Measurements from ENCODE around the gene LRRN3.

Gene LRRN3

GRCh38 chr7:111089822-111090426 is 1.0 kb upstream of the LRRN3 start:
- TF ChIP-seq CTCF (IDR thresholded peaks at IDR 0.05; ENCODE audit: unreplicated experiment in 3 of 3), result peak; percentile 66 to 73 (median 69)
- H3K4me3 Mint-ChIP-seq, result peak overlapping the region in 2 of 3 experiments; percentile 8 to 26
- no peaks in the 10 kb centered on the region for H3K9me3 Mint-ChIP-seq
- H3K4me1 Mint-ChIP-seq, result peaks cover 39% of the 10 kb centered on the region
- no peak overlapping the region for H3K27ac Mint-ChIP-seq
- H3K36me3 Mint-ChIP-seq (ENCODE audit: low read depth), result no peaks in the 10 kb centered on the region
- no peaks in the 10 kb centered on the region for H3K27me3 Mint-ChIP-seq (ENCODE audit: low read depth)

- peak overlapping the region; percentile 53 to 97 (median 88) for H3K27ac Mint-ChIP-seq
- H3K4me3 Mint-ChIP-seq, result peak overlapping the region; percentile 89 to 96 (median 96)
- H3K36me3 Mint-ChIP-seq (ENCODE audit: low read depth), result no peaks in the 10 kb centered on the region
- H3K27me3 Mint-ChIP-seq (ENCODE audit: low read depth), result no peaks in the 10 kb centered on the region
- peaks cover 51% of the 10 kb centered on the region for H3K4me1 Mint-ChIP-seq
- no peak for TF ChIP-seq CTCF (IDR thresholded peaks at IDR 0.05; ENCODE audit: unreplicated experiment in 3 of 3)
- no peaks in the 10 kb centered on the region for H3K9me3 Mint-ChIP-seq
These were observed 849 bp downstream of the LRRN3 start for GRCh38 chr7:111091593-111092358.

- peaks cover 52% of the 10 kb centered on the region for H3K4me1 Mint-ChIP-seq
- no peaks in the 10 kb centered on the region for H3K27me3 Mint-ChIP-seq (ENCODE audit: low read depth)
- H3K9me3 Mint-ChIP-seq, result no peaks in the 10 kb centered on the region
- peak overlapping the region; percentile 30 to 97 (median 88) for H3K27ac Mint-ChIP-seq
- TF ChIP-seq CTCF (IDR thresholded peaks at IDR 0.05; ENCODE audit: unreplicated experiment in 3 of 3), result no peak
- no peaks in the 10 kb centered on the region for H3K36me3 Mint-ChIP-seq (ENCODE audit: low read depth)
- H3K4me3 Mint-ChIP-seq, result peak overlapping the region; percentile 89 to 96 (median 96)
These were observed 1.7 kb downstream of the LRRN3 start for GRCh38 chr7:111092406-111093236.

- no peak for TF ChIP-seq CTCF (IDR thresholded peaks at IDR 0.05; ENCODE audit: unreplicated experiment in 3 of 3)
- H3K9me3 Mint-ChIP-seq, result no peaks in the 10 kb centered on the region
- peak overlapping the region in 2 of 3 experiments; percentile 88 to 97 for H3K27ac Mint-ChIP-seq
- no peaks in the 10 kb centered on the region for H3K27me3 Mint-ChIP-seq (ENCODE audit: low read depth)
- no peaks in the 10 kb centered on the region for H3K36me3 Mint-ChIP-seq (ENCODE audit: low read depth)
- peak overlapping the region; percentile 89 to 96 (median 96) for H3K4me3 Mint-ChIP-seq
- peaks cover 57% of the 10 kb centered on the region for H3K4me1 Mint-ChIP-seq
These were observed 2.6 kb downstream of the LRRN3 start for GRCh38 chr7:111093496-111093895.

GRCh38 chr7:111094419-111094818 is 3.5 kb downstream of the LRRN3 start:
- Mint-ChIP-seq H3K4me3 (peak overlapping the region; percentile 53 to 96 (median 96)), H3K4me1 (peaks cover 59% of the 10 kb centered on the region), H3K36me3 (ENCODE audit: low read depth) (no peaks in the 10 kb centered on the region), H3K9me3 (no peaks in the 10 kb centered on the region), H3K27ac (peak overlapping the region in 1 of 3 experiments; percentile 97), H3K27me3 (ENCODE audit: low read depth) (no peaks in the 10 kb centered on the region)
- TF ChIP-seq CTCF (IDR thresholded peaks at IDR 0.05; ENCODE audit: unreplicated experiment in 3 of 3), result no peak
